ENCODE results near the gene ABCA1.

ABCA1 gene

GRCh38 chr9:104927912-104928740 lies at the start of gene ABCA1:
TSS of gene ABCA1 (minus strand) at chr9:104928155. CDS start at chr9:104903679, 24,476 bp downstream.
- TF ChIP-seq CTCF (conservative IDR thresholded peaks at IDR 0.05) (no peak), ZFX (IDR thresholded peaks at IDR 0.05) (no peak)
- no peak within 1 kb of the TSS for H3K27ac ChIP-seq

- no peak overlapping the region for H3K27ac ChIP-seq
These were observed 49.6 kb upstream of the ABCA1 start for GRCh38 chr9:104977580-104977979.

GRCh38 chr9:104977168-104977567 lies 49.2 kb upstream of the ABCA1 start:
- TF ChIP-seq ZFX (IDR thresholded peaks at IDR 0.05) (no peak), CTCF (conservative IDR thresholded peaks at IDR 0.05) (no peak)
- H3K27ac ChIP-seq = peak overlapping the region; percentile 43; the same call in 1 of the 2 replicates

More at GRCh38 chr9:104977580-104977979, 49.6 kb upstream of the ABCA1 start:
- TF ChIP-seq ZFX (IDR thresholded peaks at IDR 0.05) = no peak
- no peak for TF ChIP-seq CTCF (conservative IDR thresholded peaks at IDR 0.05)

GRCh38 chr9:104975966-104976595 lies 48.1 kb upstream of the ABCA1 start:
- H3K27ac ChIP-seq = peak overlapping the region; percentile 43

GRCh38 chr9:104974053-104974962 lies 46.4 kb upstream of the ABCA1 start:
- no peak for TF ChIP-seq ZFX (IDR thresholded peaks at IDR 0.05)
- TF ChIP-seq CTCF (conservative IDR thresholded peaks at IDR 0.05) = no peak
- H3K27ac ChIP-seq = no peak overlapping the region

- TF ChIP-seq CTCF (conservative IDR thresholded peaks at IDR 0.05) = no peak
- TF ChIP-seq ZFX (IDR thresholded peaks at IDR 0.05) = no peak
- no peak overlapping the region for H3K27ac ChIP-seq
These were observed 44.4 kb upstream of the ABCA1 start for GRCh38 chr9:104972242-104972866.

GRCh38 chr9:104971511-104971910 lies 43.6 kb upstream of the ABCA1 start:
- no peak overlapping the region for H3K27ac ChIP-seq
- TF ChIP-seq ZFX (IDR thresholded peaks at IDR 0.05) (no peak), CTCF (conservative IDR thresholded peaks at IDR 0.05) (no peak)

Measured in C4-2B (cell line).